ENCODE results near the gene PCDHB1.

Gene PCDHB1

DNA sequence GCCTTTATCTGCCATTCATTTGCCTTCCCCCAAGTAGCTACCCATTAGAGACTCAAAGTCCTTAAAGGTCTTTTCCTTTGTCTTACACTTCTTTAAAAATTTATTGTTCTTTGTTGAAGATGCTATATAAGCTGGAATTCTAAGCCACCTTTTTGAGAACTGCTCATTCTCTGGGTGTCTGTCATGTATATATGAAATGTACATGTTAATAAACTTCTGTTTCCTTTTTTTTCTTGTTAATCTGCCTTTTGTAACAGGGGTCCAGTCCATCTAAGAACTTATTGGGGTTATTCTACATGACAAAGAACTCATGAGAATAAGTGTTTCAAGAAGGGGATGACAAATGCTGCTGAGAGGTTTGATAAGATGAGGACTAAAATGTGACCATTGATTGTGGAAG is 43.4 kb upstream of the PCDHB1 start:
- no peaks in the 10 kb centered on the region for H3K9me3 ChIP-seq (ENCODE audit: insufficient read depth, low read length)
- no peak for DNase-seq (ENCODE audit: low read depth, low spot score)
- no peak for TF ChIP-seq YY1 (IDR thresholded peaks at IDR 0.05; ENCODE audit: insufficient read depth, insufficient read length)
- TF ChIP-seq ZNF274 (IDR thresholded peaks at IDR 0.05; ENCODE audit: low read depth, low read length): no peak
- TF ChIP-seq SUZ12 (IDR thresholded peaks at IDR 0.05; ENCODE audit: extremely low read depth, insufficient read depth, insufficient read length): no peak
- H3K4me3 ChIP-seq (ENCODE audit: insufficient read length, low read depth): no peak overlapping the region
- H3K36me3 ChIP-seq (ENCODE audit: insufficient read depth, insufficient read length, low read length): no peaks in the 10 kb centered on the region
- H3K27me3 ChIP-seq (ENCODE audit: insufficient read depth, insufficient read length): no peaks in the 10 kb centered on the region
- no peaks in the 10 kb centered on the region for H3K4me1 ChIP-seq (ENCODE audit: insufficient read depth, insufficient read length)
- H3K9ac ChIP-seq (ENCODE audit: insufficient read length, low read depth): no peak overlapping the region

DNA sequence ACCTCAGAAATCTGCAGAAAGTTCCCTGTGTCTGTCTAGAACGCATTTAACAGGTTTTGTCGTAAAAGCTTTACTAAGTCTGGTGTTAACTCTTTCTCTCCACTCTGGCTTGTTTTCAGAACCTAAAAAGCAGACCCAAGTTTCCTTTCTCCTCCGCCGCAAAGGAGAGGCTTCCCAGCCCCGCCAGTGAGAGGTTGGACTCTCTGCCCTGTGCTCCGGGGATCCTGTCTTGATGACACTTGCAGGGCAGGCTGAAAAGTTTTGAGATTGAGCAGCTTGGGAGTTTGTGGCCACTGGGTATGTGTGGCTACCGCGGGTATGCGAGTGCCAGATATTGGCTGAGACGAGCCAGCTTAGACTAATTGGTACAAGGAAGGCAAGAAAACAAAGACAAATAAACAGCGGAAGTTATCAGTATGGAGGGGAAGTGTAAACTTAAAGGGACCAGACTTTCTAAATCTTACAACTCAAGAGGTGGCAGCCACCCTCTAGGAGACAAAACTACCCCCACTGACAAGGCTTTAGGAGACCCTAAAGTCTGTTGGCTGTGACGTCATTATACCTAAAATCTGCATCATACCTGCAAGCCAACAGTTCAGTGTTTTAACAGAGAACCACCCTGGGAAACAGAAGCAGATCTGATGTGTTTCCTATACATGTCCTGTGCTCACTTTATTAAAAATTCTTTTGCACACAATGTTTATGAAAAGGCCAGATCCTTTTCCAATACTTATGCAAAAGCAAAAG is 41.0 kb upstream of the PCDHB1 start:
- no peak for DNase-seq (ENCODE audit: low read depth, low spot score)
- no peak overlapping the region for H3K9ac ChIP-seq (ENCODE audit: insufficient read length, low read depth)
- H3K4me3 ChIP-seq (ENCODE audit: insufficient read length, low read depth): no peak overlapping the region
- no peak for TF ChIP-seq SUZ12 (IDR thresholded peaks at IDR 0.05; ENCODE audit: extremely low read depth, insufficient read depth, insufficient read length)
- no peak for TF ChIP-seq YY1 (IDR thresholded peaks at IDR 0.05; ENCODE audit: insufficient read depth, insufficient read length)
- TF ChIP-seq ZNF274 (IDR thresholded peaks at IDR 0.05; ENCODE audit: low read depth, low read length): no peak
- H3K36me3 ChIP-seq (ENCODE audit: insufficient read depth, insufficient read length, low read length): no peaks in the 10 kb centered on the region
- no peaks in the 10 kb centered on the region for H3K4me1 ChIP-seq (ENCODE audit: insufficient read depth, insufficient read length)
- no peaks in the 10 kb centered on the region for H3K27me3 ChIP-seq (ENCODE audit: insufficient read depth, insufficient read length)
- H3K9me3 ChIP-seq (ENCODE audit: insufficient read depth, low read length): no peaks in the 10 kb centered on the region

DNA sequence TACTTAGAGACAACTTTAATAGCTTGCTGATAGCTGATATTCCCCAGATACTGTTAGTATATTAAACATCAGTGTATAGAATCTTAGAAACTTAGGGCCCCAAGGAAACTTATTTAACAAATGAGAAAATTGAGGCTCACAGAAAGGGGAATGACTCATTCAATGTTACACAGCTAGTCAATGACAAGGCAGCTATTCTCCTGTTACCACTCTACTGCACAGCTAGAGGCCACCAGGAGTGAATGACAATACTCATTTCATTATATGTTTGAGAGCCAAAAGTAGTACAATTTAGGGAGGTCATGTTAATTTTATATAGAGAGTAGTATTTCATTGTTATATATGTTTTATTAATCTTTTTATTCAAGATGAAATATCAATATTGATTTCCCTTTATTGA is 33.2 kb upstream of the PCDHB1 start:
- Histone ChIP-seq H3K9me3 (ENCODE audit: insufficient read depth, low read length) (no peaks in the 10 kb centered on the region), H3K27me3 (ENCODE audit: insufficient read depth, insufficient read length) (no peaks in the 10 kb centered on the region), H3K36me3 (ENCODE audit: insufficient read depth, insufficient read length, low read length) (no peaks in the 10 kb centered on the region), H3K9ac (ENCODE audit: insufficient read length, low read depth) (no peak overlapping the region), H3K4me3 (ENCODE audit: insufficient read length, low read depth) (no peak overlapping the region), H3K4me1 (ENCODE audit: insufficient read depth, insufficient read length) (no peaks in the 10 kb centered on the region)
- TF ChIP-seq YY1 (IDR thresholded peaks at IDR 0.05; ENCODE audit: insufficient read depth, insufficient read length): no peak
- no peak for TF ChIP-seq SUZ12 (IDR thresholded peaks at IDR 0.05; ENCODE audit: extremely low read depth, insufficient read depth, insufficient read length)
- TF ChIP-seq ZNF274 (IDR thresholded peaks at IDR 0.05; ENCODE audit: low read depth, low read length): no peak
- DNase-seq (ENCODE audit: low read depth, low spot score): no peak

DNA sequence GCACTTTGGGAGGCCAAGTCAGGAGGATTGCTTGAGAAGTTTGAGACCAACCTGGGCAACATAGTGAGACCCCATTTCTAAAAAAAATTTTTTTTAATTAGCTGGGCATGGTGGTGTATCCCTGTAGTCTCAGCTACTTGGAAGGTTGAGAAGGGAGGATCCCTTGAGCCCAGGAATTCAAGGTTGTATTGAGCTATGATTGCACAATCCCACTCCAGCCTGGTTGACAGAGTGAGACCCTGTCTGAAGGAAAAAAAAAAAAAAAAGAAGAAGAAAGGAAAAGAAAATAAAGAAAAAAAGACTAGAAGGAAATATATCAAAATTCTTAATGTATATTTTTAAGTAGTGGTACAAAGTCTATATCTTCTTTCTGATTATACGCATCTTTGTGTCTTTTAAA is 28.8 kb upstream of the PCDHB1 start:
- TF ChIP-seq SUZ12 (IDR thresholded peaks at IDR 0.05; ENCODE audit: extremely low read depth, insufficient read depth, insufficient read length): no peak
- no peak for TF ChIP-seq ZNF274 (IDR thresholded peaks at IDR 0.05; ENCODE audit: low read depth, low read length)
- no peak for TF ChIP-seq YY1 (IDR thresholded peaks at IDR 0.05; ENCODE audit: insufficient read depth, insufficient read length)
- H3K9me3 ChIP-seq (ENCODE audit: insufficient read depth, low read length): no peaks in the 10 kb centered on the region
- H3K27me3 ChIP-seq (ENCODE audit: insufficient read depth, insufficient read length): no peaks in the 10 kb centered on the region
- H3K4me3 ChIP-seq (ENCODE audit: insufficient read length, low read depth): no peak overlapping the region
- H3K36me3 ChIP-seq (ENCODE audit: insufficient read depth, insufficient read length, low read length): no peaks in the 10 kb centered on the region
- no peak for DNase-seq (ENCODE audit: low read depth, low spot score)
- no peak overlapping the region for H3K9ac ChIP-seq (ENCODE audit: insufficient read length, low read depth)
- no peaks in the 10 kb centered on the region for H3K4me1 ChIP-seq (ENCODE audit: insufficient read depth, insufficient read length)

DNA sequence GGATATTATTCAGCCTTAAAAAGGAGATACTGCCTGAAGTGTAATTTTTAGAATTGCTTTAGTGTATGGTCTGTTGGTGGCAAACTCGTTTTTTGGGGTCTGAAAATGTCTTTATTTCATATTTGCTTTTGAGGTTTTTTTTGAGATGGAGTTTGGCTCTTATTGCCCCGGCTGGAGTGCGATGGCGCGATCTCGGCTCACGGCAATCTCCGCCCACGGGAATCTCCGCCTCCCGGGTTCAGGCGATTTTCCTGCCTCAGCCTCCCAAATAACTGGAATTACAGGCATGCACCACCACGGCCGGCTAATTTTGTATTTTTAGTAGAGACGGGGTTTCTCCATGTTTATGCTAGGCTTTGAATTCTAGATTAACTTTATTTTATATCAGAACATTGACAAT is 20.2 kb upstream of the PCDHB1 start:
- no peaks in the 10 kb centered on the region for H3K4me1 ChIP-seq (ENCODE audit: insufficient read depth, insufficient read length)
- no peak for TF ChIP-seq YY1 (IDR thresholded peaks at IDR 0.05; ENCODE audit: insufficient read depth, insufficient read length)
- TF ChIP-seq ZNF274 (IDR thresholded peaks at IDR 0.05; ENCODE audit: low read depth, low read length): no peak
- no peaks in the 10 kb centered on the region for H3K27me3 ChIP-seq (ENCODE audit: insufficient read depth, insufficient read length)
- no peaks in the 10 kb centered on the region for H3K9me3 ChIP-seq (ENCODE audit: insufficient read depth, low read length)
- DNase-seq (ENCODE audit: low read depth, low spot score): no peak
- H3K9ac ChIP-seq (ENCODE audit: insufficient read length, low read depth): no peak overlapping the region
- no peak overlapping the region for H3K4me3 ChIP-seq (ENCODE audit: insufficient read length, low read depth)
- no peaks in the 10 kb centered on the region for H3K36me3 ChIP-seq (ENCODE audit: insufficient read depth, insufficient read length, low read length)

DNA sequence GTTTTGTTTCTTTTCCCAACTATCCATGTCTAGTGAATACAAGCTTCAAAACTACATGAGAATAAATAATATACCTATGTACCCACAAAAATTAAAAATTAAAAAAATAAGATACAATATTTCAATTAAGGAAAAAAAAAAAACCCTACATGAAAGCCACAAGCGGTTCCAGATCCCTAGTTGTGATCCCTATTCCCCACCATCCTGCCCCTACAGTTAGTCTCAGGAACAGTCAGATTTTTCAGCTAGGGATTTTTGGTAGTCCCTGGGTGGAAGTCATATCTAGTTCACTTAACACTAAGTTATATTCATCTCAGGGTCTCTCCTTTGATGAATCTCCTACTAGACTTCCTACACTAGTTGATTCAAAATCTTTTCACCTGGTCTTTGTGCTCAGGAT is 18.5 kb upstream of the PCDHB1 start:
- H3K9me3 ChIP-seq (ENCODE audit: insufficient read depth, low read length): no peaks in the 10 kb centered on the region
- no peaks in the 10 kb centered on the region for H3K36me3 ChIP-seq (ENCODE audit: insufficient read depth, insufficient read length, low read length)
- TF ChIP-seq ZNF274 (IDR thresholded peaks at IDR 0.05; ENCODE audit: low read depth, low read length) (no peak), SUZ12 (IDR thresholded peaks at IDR 0.05; ENCODE audit: extremely low read depth, insufficient read depth, insufficient read length) (no peak), YY1 (IDR thresholded peaks at IDR 0.05; ENCODE audit: insufficient read depth, insufficient read length) (no peak)
- no peaks in the 10 kb centered on the region for H3K4me1 ChIP-seq (ENCODE audit: insufficient read depth, insufficient read length)
- no peak for DNase-seq (ENCODE audit: low read depth, low spot score)
- H3K4me3 ChIP-seq (ENCODE audit: insufficient read length, low read depth): no peak overlapping the region
- H3K9ac ChIP-seq (ENCODE audit: insufficient read length, low read depth): no peak overlapping the region
- no peaks in the 10 kb centered on the region for H3K27me3 ChIP-seq (ENCODE audit: insufficient read depth, insufficient read length)

DNA sequence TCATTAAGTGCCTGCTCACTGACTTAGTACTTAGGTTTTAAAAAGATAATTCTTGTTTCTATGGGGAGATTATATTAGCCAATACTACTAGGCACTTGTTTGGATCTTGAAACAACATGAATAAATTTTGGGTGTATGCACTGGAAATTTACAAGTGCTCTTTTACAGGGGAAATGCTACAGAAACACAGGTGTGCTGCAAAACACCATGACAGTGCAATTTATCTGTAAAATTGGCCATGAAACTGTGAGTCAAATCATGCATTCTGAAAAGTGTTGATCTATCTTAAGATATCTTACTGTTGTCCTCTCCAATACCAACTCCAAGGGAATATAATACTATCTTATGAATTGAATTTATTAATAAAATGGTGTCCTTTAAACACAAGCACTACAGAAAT is 12.1 kb upstream of the PCDHB1 start:
- DNase-seq (ENCODE audit: low read depth, low spot score): no peak
- Histone ChIP-seq H3K4me1 (ENCODE audit: insufficient read depth, insufficient read length) (no peaks in the 10 kb centered on the region), H3K4me3 (ENCODE audit: insufficient read length, low read depth) (no peak overlapping the region), H3K36me3 (ENCODE audit: insufficient read depth, insufficient read length, low read length) (no peaks in the 10 kb centered on the region), H3K9me3 (ENCODE audit: insufficient read depth, low read length) (no peaks in the 10 kb centered on the region), H3K9ac (ENCODE audit: insufficient read length, low read depth) (no peak overlapping the region), H3K27me3 (ENCODE audit: insufficient read depth, insufficient read length) (no peaks in the 10 kb centered on the region)
- no peak for TF ChIP-seq SUZ12 (IDR thresholded peaks at IDR 0.05; ENCODE audit: extremely low read depth, insufficient read depth, insufficient read length)
- no peak for TF ChIP-seq ZNF274 (IDR thresholded peaks at IDR 0.05; ENCODE audit: low read depth, low read length)
- no peak for TF ChIP-seq YY1 (IDR thresholded peaks at IDR 0.05; ENCODE audit: insufficient read depth, insufficient read length)
